AG09319 (cell line): ENCODE measurements around the gene ZNF221.

Experiments used
- DNase-seq: peaks from one replicate; pipeline ENCODE4 v3.0.0-alpha.2; 2010; ENCODE audit warnings: low read depth; ENCODE audit errors: extremely low read depth
- TF ChIP-seq, protein P1 (sequence below): IDR thresholded peaks from 2 replicates; pipeline ENCODE4 v1.5.1; 2011; ENCODE audit warnings: low read depth, mild to moderate bottlenecking, inconsistent platforms, low read length, moderate library complexity

The ZNF221 gene

DNA sequence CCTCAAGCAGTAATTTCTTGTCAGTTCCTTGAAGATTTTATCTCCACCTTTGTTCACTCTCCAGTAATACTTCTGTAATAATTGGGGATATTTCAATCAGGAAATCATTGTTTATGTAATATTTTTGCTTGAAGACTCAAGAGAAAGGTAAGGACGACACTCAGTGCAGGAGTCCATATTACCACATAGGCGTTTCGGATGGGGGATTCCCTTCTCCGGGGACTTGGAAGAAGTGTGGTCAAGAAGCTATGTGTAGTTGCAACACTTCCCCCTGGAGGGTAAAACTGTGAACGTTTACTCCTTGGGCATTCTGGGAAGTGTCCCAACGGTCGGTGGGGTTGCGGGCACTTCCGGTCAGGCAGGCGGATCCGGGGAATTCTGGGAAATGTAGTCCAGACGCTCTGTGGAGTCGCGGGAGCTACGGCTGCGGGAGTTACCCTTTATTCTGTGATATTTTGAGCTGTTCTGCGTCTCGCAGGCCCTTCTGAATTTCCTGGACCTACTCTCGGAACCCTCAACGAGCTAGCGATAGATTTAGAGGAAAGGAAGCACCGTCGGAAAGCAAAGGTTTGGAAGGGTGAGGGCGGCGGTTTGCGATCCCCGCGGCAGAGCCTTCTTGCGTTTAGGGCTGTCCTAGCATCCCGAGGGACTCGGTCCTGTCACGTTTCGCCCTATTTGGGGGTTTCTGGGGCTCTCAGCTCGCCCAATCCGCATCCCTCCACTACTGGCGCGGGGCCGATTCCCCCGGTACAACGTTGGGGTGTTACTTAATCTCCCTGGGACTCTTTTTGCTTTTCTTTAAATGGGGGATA lies at the start of gene ZNF221:
Gene ZNF221, plus strand, starts transcription at position 395 of the 812 bp plus-strand sequence. CDS start 11,499 bp downstream, outside the sequence.
- TF ChIP-seq, protein P1, sequence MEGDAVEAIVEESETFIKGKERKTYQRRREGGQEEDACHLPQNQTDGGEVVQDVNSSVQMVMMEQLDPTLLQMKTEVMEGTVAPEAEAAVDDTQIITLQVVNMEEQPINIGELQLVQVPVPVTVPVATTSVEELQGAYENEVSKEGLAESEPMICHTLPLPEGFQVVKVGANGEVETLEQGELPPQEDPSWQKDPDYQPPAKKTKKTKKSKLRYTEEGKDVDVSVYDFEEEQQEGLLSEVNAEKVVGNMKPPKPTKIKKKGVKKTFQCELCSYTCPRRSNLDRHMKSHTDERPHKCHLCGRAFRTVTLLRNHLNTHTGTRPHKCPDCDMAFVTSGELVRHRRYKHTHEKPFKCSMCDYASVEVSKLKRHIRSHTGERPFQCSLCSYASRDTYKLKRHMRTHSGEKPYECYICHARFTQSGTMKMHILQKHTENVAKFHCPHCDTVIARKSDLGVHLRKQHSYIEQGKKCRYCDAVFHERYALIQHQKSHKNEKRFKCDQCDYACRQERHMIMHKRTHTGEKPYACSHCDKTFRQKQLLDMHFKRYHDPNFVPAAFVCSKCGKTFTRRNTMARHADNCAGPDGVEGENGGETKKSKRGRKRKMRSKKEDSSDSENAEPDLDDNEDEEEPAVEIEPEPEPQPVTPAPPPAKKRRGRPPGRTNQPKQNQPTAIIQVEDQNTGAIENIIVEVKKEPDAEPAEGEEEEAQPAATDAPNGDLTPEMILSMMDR: peak; percentile 36
- DNase-seq: peak; percentile 95

DNA sequence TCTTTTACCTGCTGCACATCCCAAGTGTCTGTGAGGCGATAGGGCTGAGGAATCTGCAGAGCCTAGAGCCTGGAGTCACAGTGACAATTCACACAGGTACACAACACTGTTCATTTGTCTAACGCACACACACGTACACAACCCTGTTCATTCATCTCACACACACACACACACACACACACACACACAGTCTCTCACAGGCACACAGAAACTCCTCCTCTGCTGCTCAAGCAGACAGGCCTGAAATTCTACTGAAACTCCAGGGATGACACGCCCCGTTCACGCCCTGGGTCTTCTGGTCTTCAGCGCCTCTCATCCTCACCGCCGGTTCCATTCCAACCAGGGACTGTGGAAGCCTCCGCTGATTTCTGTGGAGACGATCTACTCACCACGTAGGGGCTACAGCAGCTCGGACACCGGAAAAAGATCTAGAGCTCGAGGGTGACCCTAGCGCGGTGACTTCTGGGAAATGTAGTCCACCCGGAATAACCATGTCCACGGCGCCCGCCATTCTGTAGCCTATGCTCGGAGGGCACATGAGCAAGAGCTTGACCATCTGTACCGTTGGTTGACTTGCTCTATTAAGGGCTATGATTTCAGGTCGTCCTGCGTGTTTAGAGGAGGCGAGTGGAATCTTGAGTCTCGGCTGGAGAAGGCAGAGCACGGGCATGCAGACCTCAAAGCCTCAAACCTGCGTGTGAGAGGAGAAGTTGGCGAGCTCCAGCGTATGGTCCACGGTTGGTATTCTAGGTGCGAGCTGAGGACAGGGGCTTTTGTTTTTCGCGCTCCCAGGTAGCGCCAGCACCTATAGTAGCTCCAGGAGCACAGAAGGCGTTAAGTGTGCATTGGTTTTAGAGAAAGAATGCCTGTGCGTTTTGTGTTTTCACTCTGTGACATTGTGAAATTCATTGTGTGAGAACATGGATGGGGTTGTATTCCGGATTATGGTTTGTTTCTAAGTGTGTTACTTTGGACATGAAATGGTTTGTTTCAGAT lies 49.3 kb upstream of the ZNF221 start:
- peak; percentile 57 for DNase-seq

DNA sequence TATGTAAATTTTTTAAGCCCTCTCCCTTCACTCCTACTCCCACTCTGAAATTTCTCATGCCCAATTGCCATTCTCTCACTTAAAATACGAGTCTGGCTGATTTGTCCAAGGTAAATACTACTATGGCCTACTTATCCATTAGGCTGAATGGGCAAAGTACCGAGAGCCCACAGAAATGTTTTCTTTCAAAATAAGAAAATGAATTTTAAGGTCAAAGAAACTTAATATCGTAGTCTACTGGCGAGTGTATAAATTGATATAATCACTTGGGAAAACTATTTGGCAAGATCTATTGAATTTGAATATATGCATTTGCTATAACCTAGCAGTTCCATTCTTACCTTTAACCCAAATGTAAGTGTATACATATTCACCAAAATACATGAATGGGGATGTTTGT lies 48.6 kb upstream of the ZNF221 start:
- DNase-seq: no peak
- TF ChIP-seq, protein P1: no peak

More for the DNA sequence above, 49.3 kb upstream of the ZNF221 start:
- TF ChIP-seq, protein P1: no peak

DNA sequence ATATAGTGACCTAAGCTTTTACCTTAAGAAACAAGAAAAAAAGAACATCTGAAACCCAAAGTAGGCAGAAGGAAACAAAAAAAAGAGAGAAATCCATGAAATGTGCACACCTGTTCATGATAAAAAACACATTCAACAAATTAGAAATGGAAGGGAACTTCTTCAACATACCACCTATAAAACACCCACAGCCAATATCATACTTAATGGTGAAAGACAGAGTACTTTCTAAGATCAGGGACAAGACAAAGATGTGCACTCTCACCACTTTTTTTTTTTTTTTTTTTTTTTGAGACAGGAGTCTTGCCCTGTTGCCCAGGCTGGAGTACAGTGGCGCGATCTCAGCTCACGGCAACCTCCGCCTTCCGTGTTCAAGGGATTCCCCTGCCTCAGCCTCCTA lies 45.1 kb upstream of the ZNF221 start:
- TF ChIP-seq, protein P1: no peak
- DNase-seq: no peak

DNA sequence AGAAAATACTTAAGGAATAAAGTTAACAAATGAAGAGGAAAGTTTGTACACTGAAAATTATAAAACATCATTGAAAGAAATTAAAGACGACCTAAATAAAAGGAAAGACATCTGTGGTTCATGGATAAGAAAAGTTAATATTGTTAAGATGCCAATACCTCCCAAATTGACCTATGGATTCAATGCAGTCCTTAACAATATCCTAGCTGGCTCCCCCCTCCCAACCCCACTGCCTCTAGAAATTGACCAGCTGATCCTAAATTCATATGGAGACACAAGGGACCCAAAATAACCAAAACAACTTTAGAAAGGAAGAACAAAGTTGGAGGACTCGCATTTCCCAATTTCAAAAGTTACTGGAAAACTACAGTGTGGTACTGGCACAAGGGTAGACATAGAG lies 44.3 kb upstream of the ZNF221 start:
- TF ChIP-seq, protein P1: no peak
- no peak for DNase-seq

DNA sequence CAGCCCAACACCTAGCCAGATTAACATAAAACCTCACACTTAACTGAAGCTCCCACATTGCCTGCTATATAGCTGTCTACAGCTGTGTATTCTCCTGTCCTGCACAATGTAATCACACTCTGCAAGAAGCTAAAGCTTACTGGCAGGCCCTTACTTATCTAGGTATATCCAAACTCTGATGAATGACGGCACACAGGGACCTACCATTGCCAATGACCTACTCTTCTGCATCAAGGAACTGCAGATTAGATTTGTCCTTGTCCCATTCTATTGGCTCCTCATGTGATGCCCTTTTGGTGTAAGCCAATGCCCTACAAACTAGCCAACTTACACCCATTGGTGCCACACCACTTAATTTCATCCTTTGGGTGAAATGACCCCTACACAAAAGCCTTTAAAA lies 42.4 kb upstream of the ZNF221 start:
- TF ChIP-seq, protein P1: no peak
- no peak for DNase-seq
